HTERT RPE-1 (cell line): ENCODE data around the gene NUDCD3.

ENCODE experiments used
- in situ Hi-C: fragments of 300-500 bp; cut with MboI; formaldehyde crosslinking; loops from 4 replicates; pipeline ENCODE4 v1.14.3; 2020; ENCODE audit warnings: low sequenced_read_pairs

The NUDCD3 gene

GRCh38 chr7:44386139-44386913 lies 104.1 kb downstream of the NUDCD3 start:
- in situ Hi-C loops: no loop called here

- in situ Hi-C loops: no loop called here
Observed at GRCh38 chr7:44385434-44386138, 104.9 kb downstream of the NUDCD3 start.

GRCh38 chr7:44384586-44385433 lies 105.6 kb downstream of the NUDCD3 start:
- in situ Hi-C loops: no loop called here

GRCh38 chr7:44383566-44383965 lies 106.9 kb downstream of the NUDCD3 start:
- in situ Hi-C loops: no loop called here

GRCh38 chr7:44382459-44383265 lies 107.8 kb downstream of the NUDCD3 start:
- in situ Hi-C loops: no loop called here

- in situ Hi-C loops: no loop called here
Observed at GRCh38 chr7:44381494-44382220, 108.8 kb downstream of the NUDCD3 start.

GRCh38 chr7:44380831-44381493 lies 109.5 kb downstream of the NUDCD3 start:
- in situ Hi-C loops: no loop called here

- in situ Hi-C loops: no loop called here
Observed at GRCh38 chr7:44380189-44380830, 110.1 kb downstream of the NUDCD3 start.

- in situ Hi-C loops: no loop called here
Observed at GRCh38 chr7:44379366-44380188, 110.9 kb downstream of the NUDCD3 start.

GRCh38 chr7:44378744-44379143 lies 111.7 kb downstream of the NUDCD3 start:
- in situ Hi-C loops: no loop called here

- in situ Hi-C loops: no loop called here
Observed at GRCh38 chr7:44377681-44378421, 112.6 kb downstream of the NUDCD3 start.

GRCh38 chr7:44377134-44377463 lies 113.4 kb downstream of the NUDCD3 start:
- in situ Hi-C loops: no loop called here

- in situ Hi-C loops: no loop called here
Observed at GRCh38 chr7:44376429-44377133, 113.9 kb downstream of the NUDCD3 start.

- in situ Hi-C loops: no loop called here
Observed at GRCh38 chr7:44375926-44376342, 114.5 kb downstream of the NUDCD3 start.

GRCh38 chr7:44375236-44375699 lies 115.2 kb downstream of the NUDCD3 start:
- in situ Hi-C loops: no loop called here

GRCh38 chr7:44374007-44374763 lies 116.3 kb downstream of the NUDCD3 start:
- in situ Hi-C loops: no loop called here
